HepG2 (cell line): ENCODE measurements around the gene CTNNA3. TPM values are rescaled to one million over a fixed set of nuclear protein-coding genes. Genes with fewer than 3 reads are reported as not detected.

Experiments
- ATAC-seq: fragments of 200-7000 bp; cut with Tn5 transposase; 3 replicates; pipeline ENCODE4 v1.9.1; 2020; ENCODE audit warnings: mild to moderate bottlenecking, moderate library complexity
- BruUV-seq: library from RNA; stranded (reverse); fragments of 400-500 nt; replicated peaks from 2 replicates; lab custom pipeline; 2021; lab: Mats Ljungman, UMichigan
- CTCF ChIA-PET: fragments of 300-600 bp; formaldehyde crosslinking; extraction: SDS; loops from one replicate; lab custom pipeline; 2021; ENCODE audit warnings: low total read pairs, inconsistent platforms, low intra/inter-chr PET ratio; lab: Yijun Ruan, JAX
- POLR2A ChIA-PET: fragments of 350-600 bp; sonication (Branson Sonifier 250); formaldehyde crosslinking; loops from one replicate; lab custom pipeline; 2020; ENCODE audit warnings: antibody characterized with exemption, inconsistent platforms; lab: Yijun Ruan, JAX
- DNase-seq: peaks from one replicate; pipeline ENCODE4 v3.0.0-alpha.2; 2015; ENCODE audit warnings: low spot score
- FAIRE-seq: peaks from 3 replicates; lab custom pipeline; 2011; peaks lifted over from hg19 to GRCh38; lab: Jason Lieb, UNC
- H2AFZ ChIP-seq: one replicate; pipeline ENCODE4 v1.6.1; 2011; ENCODE audit warnings: low read length, inconsistent platforms
- H3K27ac ChIP-seq: fragments of 300-600 bp; 3 replicates; pipeline ENCODE4 v1.8.0; 2011; ENCODE audit warnings: mixed run types, mild to moderate bottlenecking, mixed read lengths, low read length, inconsistent platforms; ENCODE audit not compliant: insufficient read depth; ENCODE audit errors: extremely low read length
- H3K27me3 ChIP-seq, 2 experiments: fragments of 200-600 bp in 1 of 2; 2 replicates in 1 of 2; 3 replicates in 1 of 2; pipeline versions ENCODE4 v1.6.0 to v1.8.0; 2011; ENCODE audit warnings: low read length in 2 of 2, mild to moderate bottlenecking in 2 of 2, moderate library complexity in 2 of 2, inconsistent platforms in 1 of 2; ENCODE audit not compliant: insufficient read depth in 2 of 2, control insufficient read depth in 1 of 2
- H3K36me3 ChIP-seq, 2 experiments: fragments of 200-600 bp in 1 of 2; replicated peaks in 1 of 2; 2 replicates in 1 of 2; 3 replicates in 1 of 2; pipeline versions ENCODE4 v1.5.1 to v1.8.0; 2011; ENCODE audit warnings: low read length in 2 of 2, inconsistent platforms in 1 of 2; ENCODE audit not compliant: insufficient read depth in 2 of 2, control insufficient read depth in 1 of 2
- H3K4me1 ChIP-seq: 2 replicates; pipeline ENCODE4 v1.5.1; 2012; ENCODE audit warnings: low read length, inconsistent platforms; ENCODE audit not compliant: insufficient read depth
- H3K4me2 ChIP-seq: 2 replicates; pipeline ENCODE4 v1.6.0; 2011; ENCODE audit warnings: low read depth, low read length, inconsistent platforms
- H3K4me3 ChIP-seq, 3 experiments: fragments of 200-600 bp in 1 of 3; sonication (generic), shearing (Covaris generic) in 1 of 3; replicated peaks in 1 of 3; 2 replicates each; pipeline ENCODE4 v1.5.1; 2011 to 2016; ENCODE audit warnings: low read length in 3 of 3, inconsistent platforms in 2 of 3, low read depth in 2 of 3, mild to moderate bottlenecking in 2 of 3, control low read depth in 1 of 3, mixed read lengths in 1 of 3; ENCODE audit not compliant: insufficient read depth in 1 of 3
- H3K79me2 ChIP-seq: one replicate; pipeline ENCODE4 v1.6.1; 2011; ENCODE audit warnings: low read length, inconsistent platforms; ENCODE audit not compliant: insufficient read depth
- H3K9ac ChIP-seq: 2 replicates; pipeline ENCODE4 v1.6.0; 2011; ENCODE audit warnings: mild to moderate bottlenecking, low read depth, low read length, inconsistent platforms; ENCODE audit not compliant: insufficient read depth
- H3K9me3 ChIP-seq: 2 replicates; pipeline ENCODE4 v1.5.1; 2012; ENCODE audit warnings: mild to moderate bottlenecking, low read length
- H4K20me1 ChIP-seq: 2 replicates; pipeline ENCODE4 v1.6.0; 2011; ENCODE audit warnings: inconsistent platforms, mild to moderate bottlenecking, low read length, moderate library complexity; ENCODE audit not compliant: insufficient read depth
- ARID5B ChIP-seq: IDR thresholded peaks from 2 replicates; pipeline ENCODE4 v1.4.0; 2020; ENCODE audit warnings: mild to moderate bottlenecking, missing genetic modification reagents
- CREB3 ChIP-seq: sonication (generic); formaldehyde crosslinking; IDR thresholded peaks from 2 replicates; pipeline ENCODE4 v1.5.0; 2020; ENCODE audit warnings: missing genetic modification reagents
- GMEB2 ChIP-seq: IDR thresholded peaks from 2 replicates; pipeline ENCODE4 v1.6.1; 2016; ENCODE audit warnings: missing biosample characterization, missing genetic modification reagents, low read depth
- NCOA5 ChIP-seq: sonication (generic); formaldehyde crosslinking; IDR thresholded peaks from 2 replicates; pipeline ENCODE4 v1.4.0; 2020; ENCODE audit warnings: missing genetic modification reagents
- NR3C1 ChIP-seq: sonication (generic); formaldehyde crosslinking; IDR thresholded peaks from 2 replicates; pipeline ENCODE4 v1.4.0; 2020; ENCODE audit warnings: missing genetic modification reagents
- SMYD3 ChIP-seq: sonication (generic); formaldehyde crosslinking; IDR thresholded peaks from 2 replicates; pipeline ENCODE4 v1.8.1; 2023; ENCODE audit warnings: mild to moderate bottlenecking, missing genetic modification reagents
- SOX13 ChIP-seq, 3 experiments: fragments of 450-650 bp in 1 of 3; sonication (generic) in 1 of 3; formaldehyde crosslinking in 1 of 3; IDR thresholded peaks in 2 of 3; conservative IDR thresholded peaks in 1 of 3; 2 replicates each; pipeline versions ENCODE4 v1.5.0 to v1.6.1; 2016 to 2020; ENCODE audit warnings: antibody characterized with exemption in 1 of 3, mild to moderate bottlenecking in 1 of 3, missing compliant biosample characterization in 1 of 3, missing genetic modification reagents in 1 of 3, moderate library complexity in 1 of 3
- THRA ChIP-seq: sonication (generic); formaldehyde crosslinking; IDR thresholded peaks from 2 replicates; pipeline ENCODE4 v1.4.0; 2020; ENCODE audit warnings: missing genetic modification reagents, borderline replicate concordance
- ZBTB42 ChIP-seq: sonication (generic); formaldehyde crosslinking; IDR thresholded peaks from 2 replicates; pipeline ENCODE4 v1.5.0; 2020; ENCODE audit warnings: mild to moderate bottlenecking, missing genetic modification reagents
- ZNF343 ChIP-seq: sonication (generic); formaldehyde crosslinking; IDR thresholded peaks from 2 replicates; pipeline ENCODE4 v1.4.0; 2020; ENCODE audit warnings: mild to moderate bottlenecking, missing genetic modification reagents
- WGBS: methylation state at CpG from one replicate; pipeline ENCODE4 v1.1.6; 2017; ENCODE audit warnings: low lambda C conversion rate; 5-methylcytosine and 5-hydroxymethylcytosine counted together
- in situ Hi-C: cut with HindIII; loops from 2 replicates; pipeline ENCODE4 v1.10.0; 2017; ENCODE audit warnings: low pct_unique_long_range_greater_than_20kb; ENCODE audit not compliant: extremely low pct_ligation_motif_present
- intact Hi-C: fragments of 100-400 bp; cut with micrococcal nuclease; formaldehyde crosslinking; loops from one replicate; pipeline ENCODE4 v1.10.0; 2022; ENCODE audit not compliant: unreplicated experiment
- polyA plus RNA-seq, 8 experiments: library from polyadenylated mRNA; depleted of rRNA in 3 of 8; stranded (reverse) in 7 of 8; unstranded in 1 of 8; fragments of >200 nt; fragmentation: Illumina TruSeq in 4 of 8; extraction: Trizol in 4 of 8; gene quantifications; 2 replicates each; pipeline versions ENCODE4 v1.2.1 to v1.2.3, GENCODE V29; 2011 to 2016; ENCODE audit warnings: low read depth in 4 of 8, missing spikeins in 1 of 8, mixed read lengths in 1 of 8; ENCODE audit not compliant: insufficient read depth in 1 of 8
- total RNA-seq, 5 experiments: library from RNA; depleted of rRNA; stranded (reverse); fragments of >200 nt; fragmentation: Illumina TruSeq; extraction: Trizol; gene quantifications; 2 replicates each; pipeline ENCODE4 v1.2.3, GENCODE V29; 2016; ENCODE audit warnings: low read depth in 1 of 5

Gene CTNNA3
- total and polyA plus RNA-seq, 2 of the 13 experiments (the other 11 are each of a cell fraction or from before 2014, with no cell fraction given): not detected

- 0 out of 2 replicates have a peak, but pooled peaks have one; percentile 33 for TF ChIP-seq ARID5B
Measured at GRCh38 chr10:67230680-67231500, 465.1 kb downstream of the CTNNA3 start (continued).

- H3K9ac ChIP-seq: no peak overlapping the region
- no peak overlapping the region for H2AFZ ChIP-seq
- no peaks in the 10 kb centered on the region for H3K36me3 ChIP-seq
- H3K4me2 ChIP-seq: no peak overlapping the region
- no peak overlapping the region for H3K27ac ChIP-seq
- WGBS: 35% methylated on average over 3 of the region's 4 CpGs
- H4K20me1 ChIP-seq: no peaks in the 10 kb centered on the region
- ATAC-seq (no peak), DNase-seq (no peak), FAIRE-seq (no peak)
- no peaks in the 10 kb centered on the region for H3K27me3 ChIP-seq
- H3K9me3 ChIP-seq: no peaks in the 10 kb centered on the region
- no peaks in the 10 kb centered on the region for H3K79me2 ChIP-seq
- CTCF ChIA-PET: no interaction called here
- in situ Hi-C loops: no loop called here
- H3K4me1 ChIP-seq: no peaks in the 10 kb centered on the region
- no TSS peak for BruUV-seq
- intact Hi-C loops: no loop called here
- POLR2A ChIA-PET: no interaction called here
- H3K4me3 ChIP-seq: no peak overlapping the region
- TF ChIP-seq ZNF343 (CRISPR knock-in tag) (no peak), ZBTB42 (CRISPR knock-in tag) (no peak), SOX13 (IDR thresholded peaks at IDR 0.05) (no peak), SOX13 (CRISPR knock-in tag; conservative IDR thresholded peaks at IDR 0.05 in 1 of 2, IDR thresholded peaks at IDR 0.05 in 1 of 2) (no peak), THRA (CRISPR knock-in tag) (no peak), NR3C1 (CRISPR knock-in tag) (no peak), NCOA5 (no peak), GMEB2 (no peak), SMYD3 (CRISPR knock-in tag) (no peak), CREB3 (CRISPR knock-in tag) (no peak)
Measured at GRCh38 chr10:67225226-67225625, 470.8 kb downstream of the CTNNA3 start.
